Measurements from ENCODE around the gene FGFRL1. TPM values are rescaled to one million over a fixed set of nuclear protein-coding genes. Genes with fewer than 3 reads are reported as not detected.
A peak's percentile ranks its signal among the peaks of the same experiment; 100 is the strongest.
"Not testable (repeated sequence)": the region's sequence is repeated elsewhere in the genome, so short reads cannot be mapped to it uniquely, and the experiment has no call there.

Gene FGFRL1
- polyA plus RNA-seq, 1 donor = 12.6 TPM

DNA sequence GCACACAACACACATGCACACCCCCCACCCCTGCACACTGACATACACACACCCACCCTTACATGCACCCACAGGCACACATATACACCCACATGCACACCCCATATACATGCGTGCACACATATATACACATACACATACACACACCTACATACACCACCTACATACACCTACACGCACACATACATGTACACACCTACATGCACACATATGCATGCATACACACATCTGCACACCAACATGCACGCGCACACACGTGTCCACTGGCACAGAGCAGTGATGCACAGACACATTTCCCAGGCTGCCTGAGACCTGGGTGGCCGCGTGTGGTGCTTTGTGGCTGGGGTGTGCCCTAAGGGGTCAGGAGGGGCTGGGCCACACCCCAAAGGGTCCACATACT is 31.7 kb downstream of the FGFRL1 start:
- Histone ChIP-seq H3K4me1 (ENCODE audit: control insufficient read depth, insufficient read depth, low read length) (peaks cover 15% of the 10 kb centered on the region), H3K27ac (ENCODE audit: low read length) (no peak overlapping the region), H3K4me3 (ENCODE audit: low read length) (no peak overlapping the region), H3K36me3 (ENCODE audit: control insufficient read depth, insufficient read depth, low read length) (no peaks in the 10 kb centered on the region), H3K27me3 (ENCODE audit: control insufficient read depth, insufficient read depth, low read length) (peaks cover 42% of the 10 kb centered on the region), H3K9me3 (ENCODE audit: control insufficient read depth, low read depth, low read length) (peaks cover 10% of the 10 kb centered on the region)
- DNase-seq = no peak
- WGBS (ENCODE audit: insufficient coverage, low lambda C conversion rate) = no CpG with 5 or more reads among the region's 7 CpGs

DNA sequence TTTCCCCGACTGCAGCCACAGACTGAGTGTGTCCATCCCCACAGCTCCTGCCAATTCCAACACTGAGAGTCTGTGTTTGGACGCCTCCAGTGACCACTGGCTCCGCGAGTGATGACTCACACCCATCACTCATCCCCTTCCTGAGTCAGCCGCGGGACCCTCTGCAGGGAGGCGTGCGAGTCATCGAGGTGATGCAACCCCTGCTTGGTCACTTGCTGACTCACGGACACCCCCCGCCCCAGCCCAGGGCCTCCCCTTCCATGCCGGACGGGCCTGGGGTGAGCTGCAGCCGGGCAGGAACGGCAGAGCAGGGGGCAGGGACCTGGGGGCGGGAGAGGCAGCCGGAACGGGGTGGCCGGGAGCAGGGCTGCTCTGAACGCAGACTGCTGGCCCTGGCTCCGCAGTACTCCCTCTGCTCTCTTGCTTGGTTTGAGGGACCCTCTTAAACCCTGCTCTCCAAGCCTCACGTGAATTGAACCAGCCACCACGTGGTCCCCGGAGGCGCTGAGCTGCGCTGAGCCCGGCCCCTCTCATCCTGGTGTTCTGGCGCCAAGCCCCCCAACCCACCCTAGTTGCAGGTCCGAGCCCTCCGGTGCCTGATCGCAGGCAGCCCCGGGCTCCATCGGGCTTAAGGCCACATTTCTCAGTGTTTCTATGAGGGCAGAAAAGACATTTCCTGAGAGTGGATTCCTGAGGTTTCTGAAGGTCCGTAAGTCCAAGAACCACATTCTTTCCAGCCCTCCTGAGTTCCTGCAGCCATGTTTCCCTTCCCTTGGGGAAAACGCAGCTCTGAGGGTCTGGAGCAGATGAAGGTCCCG is 32.4 kb downstream of the FGFRL1 start:
- H3K36me3 ChIP-seq (ENCODE audit: control insufficient read depth, insufficient read depth, low read length) = no peaks in the 10 kb centered on the region
- peaks cover 48% of the 10 kb centered on the region for H3K27me3 ChIP-seq (ENCODE audit: control insufficient read depth, insufficient read depth, low read length)
- no peak overlapping the region for H3K27ac ChIP-seq (ENCODE audit: low read length)
- no CpG with 5 or more reads among the region's 36 CpGs for WGBS (ENCODE audit: insufficient coverage, low lambda C conversion rate)
- H3K4me3 ChIP-seq (ENCODE audit: low read length) = no peak overlapping the region
- peaks cover 10% of the 10 kb centered on the region for H3K9me3 ChIP-seq (ENCODE audit: control insufficient read depth, low read depth, low read length)
- H3K4me1 ChIP-seq (ENCODE audit: control insufficient read depth, insufficient read depth, low read length) = peaks cover 15% of the 10 kb centered on the region
- peak; percentile 46 to 53 for DNase-seq

DNA sequence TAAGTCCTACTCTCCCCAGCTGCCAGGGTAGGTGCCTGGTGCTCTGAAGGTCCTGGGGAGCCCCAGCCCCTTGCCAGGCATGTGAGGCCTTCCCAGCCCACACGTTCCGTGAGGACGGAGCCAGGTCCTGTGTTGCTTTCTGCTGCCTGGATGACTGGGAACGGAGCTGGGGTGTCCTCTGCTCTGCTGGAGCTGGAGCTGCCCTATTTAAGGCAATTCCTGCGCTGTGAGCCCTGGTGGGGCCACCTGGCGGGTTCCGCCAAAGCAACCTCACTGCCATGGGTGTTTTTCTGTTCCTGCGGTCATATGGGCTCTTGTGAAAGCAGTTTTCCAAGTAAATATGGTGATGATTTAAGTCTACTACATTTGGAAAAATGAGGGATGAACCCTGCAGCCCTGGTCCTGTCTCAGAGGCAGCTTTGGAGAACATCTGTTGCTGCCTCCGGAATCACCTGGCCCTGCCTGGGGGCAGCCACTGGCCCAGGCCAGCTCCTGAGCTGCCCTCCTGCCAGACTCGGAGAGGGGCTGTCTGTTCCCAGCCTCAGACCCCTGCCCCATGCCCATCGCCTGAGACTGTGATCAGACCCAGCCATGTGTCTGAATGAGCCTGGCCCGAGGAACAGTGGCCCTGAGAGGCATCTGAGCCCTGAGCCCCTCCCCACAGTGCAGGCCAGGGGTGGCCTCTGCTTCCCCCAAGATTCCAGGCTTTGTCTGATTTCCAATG is 33.2 kb downstream of the FGFRL1 start:
- Histone ChIP-seq H3K27me3 (ENCODE audit: control insufficient read depth, insufficient read depth, low read length) (peaks cover 54% of the 10 kb centered on the region), H3K4me1 (ENCODE audit: control insufficient read depth, insufficient read depth, low read length) (peaks cover 14% of the 10 kb centered on the region), H3K4me3 (ENCODE audit: low read length) (no peak overlapping the region), H3K36me3 (ENCODE audit: control insufficient read depth, insufficient read depth, low read length) (no peaks in the 10 kb centered on the region), H3K9me3 (ENCODE audit: control insufficient read depth, low read depth, low read length) (peaks cover 12% of the 10 kb centered on the region), H3K27ac (ENCODE audit: low read length) (no peak overlapping the region)
- no peak for DNase-seq
- WGBS (ENCODE audit: insufficient coverage, low lambda C conversion rate) = no CpG with 5 or more reads among the region's 12 CpGs

DNA sequence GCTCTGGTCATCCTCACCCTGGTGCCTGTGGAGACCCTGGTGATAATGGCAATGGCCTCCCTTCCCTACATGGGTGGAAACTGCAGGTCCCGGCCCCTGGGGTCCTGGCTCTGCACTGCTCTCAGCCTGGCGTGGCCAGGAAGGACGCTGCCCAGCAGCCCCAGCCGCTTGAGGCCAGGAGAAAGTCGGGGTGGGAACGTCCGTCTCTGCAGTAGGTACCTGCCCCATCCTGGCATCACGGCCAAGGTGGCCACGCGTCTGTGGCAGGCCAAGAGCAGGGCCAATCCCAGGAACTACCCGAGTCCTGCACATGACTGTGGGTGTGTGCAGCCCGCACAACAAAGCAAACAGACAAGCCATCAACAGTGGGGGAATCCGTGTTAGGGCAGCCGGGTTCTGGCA is 33.8 kb downstream of the FGFRL1 start:
- no peaks in the 10 kb centered on the region for H3K36me3 ChIP-seq (ENCODE audit: control insufficient read depth, insufficient read depth, low read length)
- H3K4me1 ChIP-seq (ENCODE audit: control insufficient read depth, insufficient read depth, low read length) = peaks cover 12% of the 10 kb centered on the region
- H3K27me3 ChIP-seq (ENCODE audit: control insufficient read depth, insufficient read depth, low read length) = peaks cover 59% of the 10 kb centered on the region
- DNase-seq = no peak
- WGBS (ENCODE audit: insufficient coverage, low lambda C conversion rate) = no CpG with 5 or more reads among the region's 14 CpGs
- no peak overlapping the region for H3K4me3 ChIP-seq (ENCODE audit: low read length)
- peaks cover 13% of the 10 kb centered on the region for H3K9me3 ChIP-seq (ENCODE audit: control insufficient read depth, low read depth, low read length)
- H3K27ac ChIP-seq (ENCODE audit: low read length) = no peak overlapping the region

DNA sequence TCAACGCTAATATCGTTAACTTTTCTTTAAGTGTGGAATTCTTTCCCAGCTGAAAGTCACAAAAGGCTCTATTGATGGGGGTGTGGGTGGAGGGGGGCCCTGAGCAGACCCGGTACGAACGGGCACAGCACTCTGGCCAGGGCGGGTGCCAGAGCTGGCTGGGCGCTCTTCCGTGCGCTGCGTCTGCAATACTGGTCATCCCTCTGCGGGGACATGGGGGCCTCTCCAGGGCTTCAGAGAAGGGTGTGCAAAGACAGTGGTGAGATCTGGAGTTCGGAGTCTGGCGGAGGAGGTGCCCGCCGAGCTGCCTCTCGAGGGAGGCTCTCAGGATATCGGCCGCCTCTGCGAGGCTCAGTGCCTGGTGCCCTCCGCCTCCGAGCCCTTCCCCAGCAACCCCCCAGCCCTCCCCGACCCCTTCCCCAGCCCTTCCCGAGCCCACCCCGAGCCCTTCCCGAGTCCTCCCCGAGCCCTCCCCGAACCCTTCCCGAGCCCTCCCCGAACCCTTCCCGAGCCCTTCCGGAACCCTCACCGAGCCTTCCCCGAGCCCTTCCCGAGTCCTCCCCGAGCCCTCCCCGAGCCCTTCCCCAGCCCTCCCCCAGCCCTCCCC is 34.3 kb downstream of the FGFRL1 start:
- Histone ChIP-seq H3K4me1 (ENCODE audit: control insufficient read depth, insufficient read depth, low read length) (peaks cover 12% of the 10 kb centered on the region), H3K27me3 (ENCODE audit: control insufficient read depth, insufficient read depth, low read length) (peaks cover 64% of the 10 kb centered on the region)
- WGBS (ENCODE audit: insufficient coverage, low lambda C conversion rate) = no CpG with 5 or more reads among the region's 36 CpGs

DNA sequence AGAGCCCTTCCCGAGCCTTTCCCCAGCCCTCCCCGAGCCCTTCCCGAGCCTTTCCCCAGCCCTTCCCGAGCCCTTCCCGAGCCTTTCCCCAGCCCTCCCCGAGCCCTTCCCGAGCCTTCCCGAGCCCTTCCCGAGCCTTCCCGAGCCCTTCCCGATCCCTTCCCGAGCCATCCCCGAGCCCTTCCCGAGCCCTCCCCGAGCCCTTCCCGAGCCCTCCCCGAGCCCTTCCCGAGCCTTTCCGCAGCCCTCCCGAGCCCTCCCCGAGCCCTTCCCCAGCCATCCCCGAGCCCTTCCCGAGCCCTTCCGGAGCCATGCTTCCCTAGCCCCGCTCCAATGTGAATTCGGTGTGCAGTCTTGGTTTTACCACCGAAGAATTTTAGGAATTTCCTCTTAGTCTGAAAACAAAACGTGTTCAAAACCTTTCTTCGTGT is 35.2 kb downstream of the FGFRL1 start:
- H3K4me3 ChIP-seq (ENCODE audit: low read length); H3K27ac ChIP-seq (ENCODE audit: low read length); H3K36me3 ChIP-seq (ENCODE audit: control insufficient read depth, insufficient read depth, low read length): not testable (repeated sequence)
- peak; percentile 67 to 75 for DNase-seq
- H3K4me1 ChIP-seq (ENCODE audit: control insufficient read depth, insufficient read depth, low read length) = peaks cover 12% of the 10 kb centered on the region
- WGBS (ENCODE audit: insufficient coverage, low lambda C conversion rate) = no CpG with 5 or more reads among the region's 29 CpGs
- peaks cover 71% of the 10 kb centered on the region for H3K27me3 ChIP-seq (ENCODE audit: control insufficient read depth, insufficient read depth, low read length)
- peaks cover 17% of the 10 kb centered on the region for H3K9me3 ChIP-seq (ENCODE audit: control insufficient read depth, low read depth, low read length)

More for the DNA sequence above, 34.3 kb downstream of the FGFRL1 start:
- Histone ChIP-seq H3K9me3 (ENCODE audit: control insufficient read depth, low read depth, low read length) (peaks cover 14% of the 10 kb centered on the region), H3K4me3 (ENCODE audit: low read length) (no peak overlapping the region), H3K36me3 (ENCODE audit: control insufficient read depth, insufficient read depth, low read length) (no peaks in the 10 kb centered on the region), H3K27ac (ENCODE audit: low read length) (no peak overlapping the region)
- no peak for DNase-seq

DNA sequence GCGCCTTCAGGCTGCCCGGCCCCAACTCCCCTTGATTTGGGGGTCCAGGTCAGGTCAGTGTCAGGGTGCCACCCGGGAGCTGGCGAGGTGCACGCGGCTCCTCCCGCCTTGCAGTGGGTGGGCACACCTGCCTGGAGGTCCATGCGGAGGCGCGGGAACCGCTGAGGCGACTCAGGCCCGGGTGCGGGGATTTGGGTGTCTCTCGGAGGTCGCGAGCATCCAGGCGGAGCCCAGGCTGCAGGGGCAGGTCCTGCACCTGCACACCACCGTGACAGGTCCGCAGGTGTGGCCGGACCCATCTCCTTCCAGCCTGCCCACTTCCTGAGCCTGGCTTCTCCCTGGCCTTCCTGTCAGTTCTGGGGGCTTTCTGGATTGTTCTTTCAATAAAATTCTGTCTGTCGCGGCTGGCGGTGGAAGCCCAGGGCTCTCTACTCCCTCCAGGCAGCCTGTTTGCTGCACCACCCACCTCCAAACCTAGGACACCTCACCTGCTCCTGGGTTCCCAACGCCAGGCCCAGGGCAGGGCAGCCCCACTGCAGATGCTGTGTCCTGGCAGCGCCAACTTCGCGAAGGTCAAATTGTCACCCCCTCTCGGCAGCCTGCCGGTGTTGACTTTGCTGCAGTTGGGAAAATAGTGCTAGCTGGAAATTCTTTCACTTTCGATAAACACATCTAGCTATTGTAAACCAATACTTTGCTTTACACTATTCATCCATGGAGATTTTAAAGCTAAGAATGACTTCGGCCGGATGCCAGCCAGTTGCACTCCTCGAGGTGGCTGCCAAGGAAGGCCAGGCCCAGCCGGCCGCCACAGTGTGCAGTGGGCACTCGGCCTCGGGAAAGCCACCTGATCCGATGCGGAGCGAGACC is 35.9 kb downstream of the FGFRL1 start:
- H3K4me1 ChIP-seq (ENCODE audit: control insufficient read depth, insufficient read depth, low read length) = peaks cover 8% of the 10 kb centered on the region
- DNase-seq = no peak

DNA sequence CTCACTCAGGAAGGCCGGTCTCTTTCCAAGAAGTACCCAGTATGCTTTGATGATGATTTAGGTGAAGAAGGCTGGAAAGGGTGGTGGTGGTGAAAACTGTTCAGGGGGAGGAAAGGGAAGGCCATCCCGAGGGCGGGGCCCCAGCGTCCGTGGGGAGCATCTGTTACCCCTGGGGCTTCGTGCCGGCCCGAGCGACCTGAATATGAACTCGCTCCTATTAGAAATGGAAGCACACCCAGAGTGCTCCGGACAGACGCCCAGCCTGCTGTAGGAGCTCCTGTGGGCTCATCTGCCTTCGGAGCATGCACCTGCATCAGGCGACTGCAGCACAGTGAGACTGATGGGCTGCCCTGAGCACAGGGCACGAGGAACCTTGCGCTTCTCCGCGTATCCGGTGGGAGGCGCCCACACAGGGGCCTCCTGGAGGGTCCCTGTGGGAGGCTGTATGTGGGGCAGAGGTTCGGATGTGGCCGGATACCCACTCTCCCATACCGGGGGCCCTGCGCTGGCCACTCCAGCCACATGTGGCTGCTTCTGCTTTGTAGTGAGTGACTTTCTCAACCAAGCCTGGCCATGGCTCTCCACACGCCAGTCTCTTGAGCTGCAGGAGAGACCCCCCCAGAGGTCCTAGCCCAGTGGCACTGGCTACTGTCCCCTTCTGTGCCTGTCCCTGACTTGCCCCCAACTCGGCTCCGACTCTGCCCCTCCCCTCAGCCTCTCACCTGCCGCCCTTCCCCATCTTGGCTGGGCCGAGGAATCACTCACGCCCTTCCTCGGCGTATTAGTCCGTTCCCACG is 36.7 kb downstream of the FGFRL1 start:
- H3K36me3 ChIP-seq (ENCODE audit: control insufficient read depth, insufficient read depth, low read length) = no peaks in the 10 kb centered on the region
- H3K27ac ChIP-seq (ENCODE audit: low read length) = no peak overlapping the region
- H3K27me3 ChIP-seq (ENCODE audit: control insufficient read depth, insufficient read depth, low read length) = peaks cover 82% of the 10 kb centered on the region
- WGBS (ENCODE audit: insufficient coverage, low lambda C conversion rate) = no CpG with 5 or more reads among the region's 34 CpGs
- H3K4me1 ChIP-seq (ENCODE audit: control insufficient read depth, insufficient read depth, low read length) = peaks cover 8% of the 10 kb centered on the region
- no peak for DNase-seq
- H3K4me3 ChIP-seq (ENCODE audit: low read length) = no peak overlapping the region
- H3K9me3 ChIP-seq (ENCODE audit: control insufficient read depth, low read depth, low read length) = peaks cover 17% of the 10 kb centered on the region

More for the DNA sequence above, 35.9 kb downstream of the FGFRL1 start:
- Histone ChIP-seq H3K4me3 (ENCODE audit: low read length) (no peak overlapping the region), H3K36me3 (ENCODE audit: control insufficient read depth, insufficient read depth, low read length) (no peaks in the 10 kb centered on the region), H3K27ac (ENCODE audit: low read length) (no peak overlapping the region), H3K9me3 (ENCODE audit: control insufficient read depth, low read depth, low read length) (peaks cover 17% of the 10 kb centered on the region), H3K27me3 (ENCODE audit: control insufficient read depth, insufficient read depth, low read length) (peaks cover 75% of the 10 kb centered on the region)
- 84% methylated on average over 6 of the region's 41 CpGs for WGBS (ENCODE audit: insufficient coverage, low lambda C conversion rate)

DNA sequence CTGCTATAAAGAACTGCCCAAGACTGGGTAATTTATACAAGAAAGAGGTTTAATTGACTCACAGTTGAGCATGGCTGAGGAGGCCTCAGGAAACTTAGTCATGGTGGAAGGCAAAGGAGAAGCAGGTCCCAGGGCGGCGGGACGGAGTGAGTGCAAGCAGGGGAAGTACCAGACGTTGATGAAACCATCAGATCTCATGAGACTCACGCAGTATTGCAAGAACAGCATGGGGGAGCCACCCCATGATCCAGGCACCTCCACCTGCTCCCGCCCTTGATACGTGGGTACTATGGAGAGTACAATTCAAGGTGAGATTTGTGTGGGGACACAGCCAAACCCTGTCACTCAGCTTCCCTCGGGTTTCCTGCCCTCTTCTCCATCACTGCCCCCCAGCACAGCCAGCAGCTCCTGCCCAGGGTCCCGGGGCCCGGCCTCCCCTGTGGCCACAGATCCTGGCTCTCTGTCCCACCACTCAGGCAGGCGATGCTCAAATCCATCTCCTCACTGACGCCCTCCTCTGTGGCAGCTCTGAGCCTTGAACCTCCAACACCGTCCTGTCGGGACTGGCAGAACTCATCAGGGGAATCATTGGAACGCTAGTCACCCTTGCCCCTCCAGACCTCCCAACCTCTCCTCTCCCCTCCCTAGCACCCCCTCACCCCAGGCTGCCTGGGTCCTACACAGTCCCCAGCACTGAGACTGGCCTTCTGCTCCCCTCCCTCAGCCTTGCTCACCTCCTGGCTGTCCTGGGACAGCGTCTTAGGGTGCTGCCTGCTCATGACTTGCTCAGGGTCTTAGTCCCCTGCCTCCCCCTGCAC is 37.6 kb downstream of the FGFRL1 start:
- Histone ChIP-seq H3K4me1 (ENCODE audit: control insufficient read depth, insufficient read depth, low read length) (peaks cover 8% of the 10 kb centered on the region), H3K36me3 (ENCODE audit: control insufficient read depth, insufficient read depth, low read length) (no peaks in the 10 kb centered on the region), H3K4me3 (ENCODE audit: low read length) (no peak overlapping the region), H3K9me3 (ENCODE audit: control insufficient read depth, low read depth, low read length) (peaks cover 16% of the 10 kb centered on the region), H3K27ac (ENCODE audit: low read length) (no peak overlapping the region), H3K27me3 (ENCODE audit: control insufficient read depth, insufficient read depth, low read length) (peaks cover 81% of the 10 kb centered on the region)
- DNase-seq = no peak
- WGBS (ENCODE audit: insufficient coverage, low lambda C conversion rate) = 100% methylated on average over 3 of the region's 16 CpGs
